DOHH2 (cell line): ENCODE results near the gene ITPKC.

ENCODE experiments used
- EZH2phosphoT487 ChIP-seq: fragments of 200-600 bp; sonication (generic); IDR thresholded peaks from 2 replicates; pipeline ENCODE4 v1.6.1; 2017; ENCODE audit warnings: borderline replicate concordance, mild to moderate bottlenecking, antibody characterized with exemption, low read length, moderate library complexity, mixed read lengths
- TF ChIP-seq, protein P1 (sequence below): fragments of 200-600 bp; sonication (generic); IDR thresholded peaks from one replicate; pipeline ENCODE4 v1.5.1; 2014; ENCODE audit warnings: antibody characterized with exemption, mild to moderate bottlenecking, low read depth, low read length; ENCODE audit not compliant: poor library complexity, severe bottlenecking

DNA sequence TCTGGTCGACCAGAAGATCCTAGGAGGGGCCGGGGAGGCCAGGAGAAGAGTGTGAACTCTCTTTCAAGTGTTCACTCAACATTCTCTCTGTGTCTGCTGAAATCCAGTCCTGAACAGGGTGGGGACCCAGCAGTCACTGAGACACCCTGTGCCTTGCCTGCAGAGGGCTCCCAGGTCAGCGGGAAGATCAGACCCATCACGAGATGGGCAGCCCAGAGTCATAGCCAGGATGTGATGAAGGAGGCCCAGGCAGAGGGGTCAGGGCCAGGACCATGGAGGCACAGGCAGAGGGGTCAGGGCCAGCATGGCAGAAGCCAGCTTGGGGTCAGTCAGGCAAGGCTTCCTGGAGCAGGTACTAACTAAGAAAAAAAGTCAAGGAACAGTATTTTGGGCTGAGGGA is 35.9 kb upstream of the ITPKC start:
- TF ChIP-seq EZH2phosphoT487: no peak
- TF ChIP-seq, protein P1, sequence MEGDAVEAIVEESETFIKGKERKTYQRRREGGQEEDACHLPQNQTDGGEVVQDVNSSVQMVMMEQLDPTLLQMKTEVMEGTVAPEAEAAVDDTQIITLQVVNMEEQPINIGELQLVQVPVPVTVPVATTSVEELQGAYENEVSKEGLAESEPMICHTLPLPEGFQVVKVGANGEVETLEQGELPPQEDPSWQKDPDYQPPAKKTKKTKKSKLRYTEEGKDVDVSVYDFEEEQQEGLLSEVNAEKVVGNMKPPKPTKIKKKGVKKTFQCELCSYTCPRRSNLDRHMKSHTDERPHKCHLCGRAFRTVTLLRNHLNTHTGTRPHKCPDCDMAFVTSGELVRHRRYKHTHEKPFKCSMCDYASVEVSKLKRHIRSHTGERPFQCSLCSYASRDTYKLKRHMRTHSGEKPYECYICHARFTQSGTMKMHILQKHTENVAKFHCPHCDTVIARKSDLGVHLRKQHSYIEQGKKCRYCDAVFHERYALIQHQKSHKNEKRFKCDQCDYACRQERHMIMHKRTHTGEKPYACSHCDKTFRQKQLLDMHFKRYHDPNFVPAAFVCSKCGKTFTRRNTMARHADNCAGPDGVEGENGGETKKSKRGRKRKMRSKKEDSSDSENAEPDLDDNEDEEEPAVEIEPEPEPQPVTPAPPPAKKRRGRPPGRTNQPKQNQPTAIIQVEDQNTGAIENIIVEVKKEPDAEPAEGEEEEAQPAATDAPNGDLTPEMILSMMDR: no peak
